DND-41 (cell line): ENCODE data around the gene C11orf21.
"Not testable (repeated sequence)": the region's sequence is repeated elsewhere in the genome, so short reads cannot be mapped to it uniquely, and the experiment has no call there.

ENCODE experiments used
- EZH2 ChIP-seq: IDR thresholded peaks from 3 replicates; pipeline ENCODE4 v1.6.1; 2012; ENCODE audit warnings: borderline replicate concordance, low read depth, mild to moderate bottlenecking, moderate library complexity, low read length, inconsistent platforms; ENCODE audit not compliant: severe bottlenecking
- TF ChIP-seq, protein P1 (sequence below): IDR thresholded peaks from 2 replicates; pipeline ENCODE4 v1.5.1; 2012; ENCODE audit warnings: borderline replicate concordance, low read length, moderate library complexity, mild to moderate bottlenecking; ENCODE audit not compliant: poor library complexity, severe bottlenecking; ENCODE audit errors: extremely low read depth

DNA sequence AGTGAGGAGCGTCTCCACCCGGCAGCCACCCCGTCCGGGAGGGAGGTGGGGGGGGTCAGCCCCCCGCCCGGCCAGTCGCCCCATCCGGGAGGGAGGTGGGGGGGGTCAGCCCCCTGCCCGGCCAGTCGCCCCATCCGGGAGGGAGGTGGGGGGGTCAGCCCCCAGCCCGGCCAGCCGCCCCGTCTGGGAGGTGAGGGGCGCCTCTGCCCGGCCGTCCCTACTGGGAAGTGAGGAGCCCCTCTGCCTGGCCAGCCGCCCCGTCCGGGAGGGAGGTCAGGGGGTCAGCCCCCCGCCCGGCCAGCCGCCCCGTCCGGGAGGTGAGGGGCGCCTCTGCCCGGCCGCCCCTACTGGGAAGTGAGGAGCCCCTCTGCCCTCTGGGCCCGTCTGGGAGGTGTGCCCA is 30.9 kb upstream of the C11orf21 start:
- TF ChIP-seq, protein P1, sequence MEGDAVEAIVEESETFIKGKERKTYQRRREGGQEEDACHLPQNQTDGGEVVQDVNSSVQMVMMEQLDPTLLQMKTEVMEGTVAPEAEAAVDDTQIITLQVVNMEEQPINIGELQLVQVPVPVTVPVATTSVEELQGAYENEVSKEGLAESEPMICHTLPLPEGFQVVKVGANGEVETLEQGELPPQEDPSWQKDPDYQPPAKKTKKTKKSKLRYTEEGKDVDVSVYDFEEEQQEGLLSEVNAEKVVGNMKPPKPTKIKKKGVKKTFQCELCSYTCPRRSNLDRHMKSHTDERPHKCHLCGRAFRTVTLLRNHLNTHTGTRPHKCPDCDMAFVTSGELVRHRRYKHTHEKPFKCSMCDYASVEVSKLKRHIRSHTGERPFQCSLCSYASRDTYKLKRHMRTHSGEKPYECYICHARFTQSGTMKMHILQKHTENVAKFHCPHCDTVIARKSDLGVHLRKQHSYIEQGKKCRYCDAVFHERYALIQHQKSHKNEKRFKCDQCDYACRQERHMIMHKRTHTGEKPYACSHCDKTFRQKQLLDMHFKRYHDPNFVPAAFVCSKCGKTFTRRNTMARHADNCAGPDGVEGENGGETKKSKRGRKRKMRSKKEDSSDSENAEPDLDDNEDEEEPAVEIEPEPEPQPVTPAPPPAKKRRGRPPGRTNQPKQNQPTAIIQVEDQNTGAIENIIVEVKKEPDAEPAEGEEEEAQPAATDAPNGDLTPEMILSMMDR: not testable (repeated sequence)
- TF ChIP-seq EZH2: not testable (repeated sequence)
